Measurements from ENCODE around the gene TRMT13.

The TRMT13 gene

GRCh38 chr1:100151679-100152078 lies 18.7 kb downstream of the TRMT13 start:
- no peak overlapping the region for H3K4me3 ChIP-seq (ENCODE audit: low read depth, low read length)
- no peak for DNase-seq (ENCODE audit: low read depth)
- TF ChIP-seq, protein P1, sequence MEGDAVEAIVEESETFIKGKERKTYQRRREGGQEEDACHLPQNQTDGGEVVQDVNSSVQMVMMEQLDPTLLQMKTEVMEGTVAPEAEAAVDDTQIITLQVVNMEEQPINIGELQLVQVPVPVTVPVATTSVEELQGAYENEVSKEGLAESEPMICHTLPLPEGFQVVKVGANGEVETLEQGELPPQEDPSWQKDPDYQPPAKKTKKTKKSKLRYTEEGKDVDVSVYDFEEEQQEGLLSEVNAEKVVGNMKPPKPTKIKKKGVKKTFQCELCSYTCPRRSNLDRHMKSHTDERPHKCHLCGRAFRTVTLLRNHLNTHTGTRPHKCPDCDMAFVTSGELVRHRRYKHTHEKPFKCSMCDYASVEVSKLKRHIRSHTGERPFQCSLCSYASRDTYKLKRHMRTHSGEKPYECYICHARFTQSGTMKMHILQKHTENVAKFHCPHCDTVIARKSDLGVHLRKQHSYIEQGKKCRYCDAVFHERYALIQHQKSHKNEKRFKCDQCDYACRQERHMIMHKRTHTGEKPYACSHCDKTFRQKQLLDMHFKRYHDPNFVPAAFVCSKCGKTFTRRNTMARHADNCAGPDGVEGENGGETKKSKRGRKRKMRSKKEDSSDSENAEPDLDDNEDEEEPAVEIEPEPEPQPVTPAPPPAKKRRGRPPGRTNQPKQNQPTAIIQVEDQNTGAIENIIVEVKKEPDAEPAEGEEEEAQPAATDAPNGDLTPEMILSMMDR (conservative IDR thresholded peaks at IDR 0.05; ENCODE audit: low read depth, low read length): no peak

- no peak for DNase-seq (ENCODE audit: low read depth)
Measured at GRCh38 chr1:100152271-100152670, 19.3 kb downstream of the TRMT13 start.

DNA sequence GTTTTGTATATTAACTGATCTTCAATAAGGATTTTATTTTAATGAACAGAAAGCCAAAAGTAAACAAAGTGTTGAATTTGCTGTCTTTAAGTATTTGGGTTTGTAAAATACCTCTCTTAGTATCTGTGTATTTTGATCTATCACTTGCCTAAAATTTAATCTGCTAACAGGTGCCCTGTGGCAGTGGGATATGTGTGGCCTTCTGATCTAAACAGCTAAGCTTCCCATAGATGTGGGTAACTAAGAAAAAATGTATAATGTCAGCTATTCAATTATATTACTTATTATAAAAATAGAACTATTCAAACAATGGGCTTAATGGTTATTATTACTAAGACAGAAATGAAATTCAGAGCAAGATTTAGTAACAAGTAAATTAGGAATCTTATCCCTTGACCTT lies 29.9 kb downstream of the TRMT13 start:
- no peak for DNase-seq (ENCODE audit: low read depth)
- TF ChIP-seq, protein P1 (conservative IDR thresholded peaks at IDR 0.05; ENCODE audit: low read depth, low read length): no peak
- no peak overlapping the region for H3K4me3 ChIP-seq (ENCODE audit: low read depth, low read length)

More at GRCh38 chr1:100152271-100152670, 19.3 kb downstream of the TRMT13 start:
- TF ChIP-seq, protein P1 (conservative IDR thresholded peaks at IDR 0.05; ENCODE audit: low read depth, low read length): no peak
- H3K4me3 ChIP-seq (ENCODE audit: low read depth, low read length): no peak overlapping the region

GRCh38 chr1:100164216-100164615 lies 31.3 kb downstream of the TRMT13 start:
- no peak overlapping the region for H3K4me3 ChIP-seq (ENCODE audit: low read depth, low read length)
- TF ChIP-seq, protein P1 (conservative IDR thresholded peaks at IDR 0.05; ENCODE audit: low read depth, low read length): no peak
- peak; percentile 78 for DNase-seq (ENCODE audit: low read depth)

DNA sequence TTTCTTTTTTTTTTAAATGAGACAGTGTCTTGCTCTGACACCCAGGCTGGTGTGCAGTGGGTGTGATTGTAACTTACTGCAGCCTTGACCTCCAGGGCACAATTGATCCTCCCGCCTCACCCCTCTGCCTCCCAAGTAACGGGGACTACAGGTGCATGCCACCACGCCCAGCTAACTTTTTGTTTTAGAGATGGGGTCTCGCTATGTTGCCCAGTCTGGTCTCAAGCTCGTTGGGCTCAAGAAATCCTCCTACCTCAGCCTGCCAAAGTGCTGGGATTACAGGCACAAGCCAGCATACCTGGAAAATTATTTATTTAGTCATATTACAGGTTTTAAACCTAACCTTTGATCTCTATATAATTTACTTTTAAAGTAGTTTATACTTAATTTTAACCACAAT lies 31.7 kb downstream of the TRMT13 start:
- no peak for DNase-seq (ENCODE audit: low read depth)
- TF ChIP-seq, protein P1 (conservative IDR thresholded peaks at IDR 0.05; ENCODE audit: low read depth, low read length): no peak
- H3K4me3 ChIP-seq (ENCODE audit: low read depth, low read length): no peak overlapping the region

GRCh38 chr1:100168051-100168450 lies 35.1 kb downstream of the TRMT13 start:
- H3K4me3 ChIP-seq (ENCODE audit: low read depth, low read length): no peak overlapping the region
- no peak for DNase-seq (ENCODE audit: low read depth)
- TF ChIP-seq, protein P1 (conservative IDR thresholded peaks at IDR 0.05; ENCODE audit: low read depth, low read length): no peak

DNA sequence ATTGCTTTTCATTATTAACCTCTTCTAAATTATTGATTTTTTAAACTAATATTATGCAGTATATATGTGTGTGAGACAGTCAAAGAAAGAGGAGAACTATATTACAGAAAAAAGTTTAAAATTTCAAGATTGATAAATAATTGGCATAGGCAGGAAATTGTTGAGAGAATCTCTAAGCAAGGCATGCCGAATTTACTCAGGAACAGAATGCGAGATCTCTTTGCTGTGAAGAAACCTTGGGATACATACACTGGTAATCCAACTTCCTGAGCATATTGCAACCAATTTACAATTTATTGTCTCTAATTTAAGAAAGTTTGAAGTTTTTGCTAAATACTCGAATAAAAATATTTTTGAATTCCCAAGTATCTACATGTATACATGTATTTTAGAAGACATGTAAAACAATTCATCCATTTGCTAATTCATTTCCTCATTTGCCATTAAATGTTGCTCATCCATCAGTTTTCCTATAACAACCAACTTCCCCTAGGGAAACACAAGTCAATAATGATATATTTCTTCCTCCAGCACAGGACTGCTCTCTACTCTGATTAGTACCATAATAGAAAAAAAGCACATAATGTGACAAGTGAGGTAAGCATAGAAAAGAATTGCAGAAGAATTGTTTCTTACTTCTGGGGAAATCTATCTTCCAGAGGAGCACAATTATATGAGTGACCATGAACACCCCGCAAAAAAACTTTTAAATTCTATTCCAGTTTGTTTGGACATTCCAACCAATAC lies 44.5 kb downstream of the TRMT13 start:
- TF ChIP-seq, protein P1 (conservative IDR thresholded peaks at IDR 0.05; ENCODE audit: low read depth, low read length): no peak
- DNase-seq (ENCODE audit: low read depth): no peak
- no peak overlapping the region for H3K4me3 ChIP-seq (ENCODE audit: low read depth, low read length)
